ENCODE measurements around the gene FCGR1A.
"Not testable (repeated sequence)": the region's sequence is repeated elsewhere in the genome, so short reads cannot be mapped to it uniquely, and the experiment has no call there.

FCGR1A gene

GRCh38 chr1:149782600-149782999 lies at the start of gene FCGR1A:
TSS of gene FCGR1A (plus strand) at chr1:149782694. CDS start at chr1:149782744, 50 bp downstream.
- DNase-seq (ENCODE audit: low spot score), result not testable (repeated sequence)

- not testable (repeated sequence) for DNase-seq (ENCODE audit: low spot score)
Observed at GRCh38 chr1:149732781-149733180, 49.7 kb upstream of the FCGR1A start.

- DNase-seq (ENCODE audit: low spot score), result not testable (repeated sequence)
Observed at GRCh38 chr1:149734692-149735091, 47.8 kb upstream of the FCGR1A start.

- DNase-seq (ENCODE audit: low spot score), result peak; percentile 49
Observed at GRCh38 chr1:149740148-149740581, 42.3 kb upstream of the FCGR1A start.

GRCh38 chr1:149740590-149741230 lies 41.8 kb upstream of the FCGR1A start:
- DNase-seq (ENCODE audit: low spot score), result not testable (repeated sequence)

- DNase-seq (ENCODE audit: low spot score), result not testable (repeated sequence)
Observed at GRCh38 chr1:149741914-149742313, 40.6 kb upstream of the FCGR1A start.

GRCh38 chr1:149746463-149747356 lies 35.8 kb upstream of the FCGR1A start:
- peak; percentile 52 for DNase-seq (ENCODE audit: low spot score)

- not testable (repeated sequence) for DNase-seq (ENCODE audit: low spot score)
Observed at GRCh38 chr1:149747359-149748143, 34.9 kb upstream of the FCGR1A start.

GRCh38 chr1:149748144-149748500 lies 34.4 kb upstream of the FCGR1A start:
- peak; percentile 41 for DNase-seq (ENCODE audit: low spot score)

GRCh38 chr1:149750562-149750961 lies 31.9 kb upstream of the FCGR1A start:
- not testable (repeated sequence) for DNase-seq (ENCODE audit: low spot score)

- not testable (repeated sequence) for DNase-seq (ENCODE audit: low spot score)
Observed at GRCh38 chr1:149752186-149752585, 30.3 kb upstream of the FCGR1A start.

- DNase-seq (ENCODE audit: low spot score), result not testable (repeated sequence)
Observed at GRCh38 chr1:149753466-149753865, 29.0 kb upstream of the FCGR1A start.

- DNase-seq (ENCODE audit: low spot score), result not testable (repeated sequence)
Observed at GRCh38 chr1:149755294-149755693, 27.2 kb upstream of the FCGR1A start.

GRCh38 chr1:149762294-149762693 lies 20.2 kb upstream of the FCGR1A start:
- not testable (repeated sequence) for DNase-seq (ENCODE audit: low spot score)

- not testable (repeated sequence) for DNase-seq (ENCODE audit: low spot score)
Observed at GRCh38 chr1:149764087-149764800, 18.2 kb upstream of the FCGR1A start.

GRCh38 chr1:149766241-149766640 lies 16.3 kb upstream of the FCGR1A start:
- DNase-seq (ENCODE audit: low spot score), result not testable (repeated sequence)

- DNase-seq (ENCODE audit: low spot score), result not testable (repeated sequence)
Observed at GRCh38 chr1:149769216-149769615, 13.3 kb upstream of the FCGR1A start.

GRCh38 chr1:149770661-149771060 lies 11.8 kb upstream of the FCGR1A start:
- DNase-seq (ENCODE audit: low spot score), result not testable (repeated sequence)

- DNase-seq (ENCODE audit: low spot score), result not testable (repeated sequence)
Observed at GRCh38 chr1:149771653-149772425, 10.7 kb upstream of the FCGR1A start.

- DNase-seq (ENCODE audit: low spot score), result not testable (repeated sequence)
Observed at GRCh38 chr1:149775510-149776147, 6.9 kb upstream of the FCGR1A start.

All from ecto neural progenitor cell (in vitro differentiated cells).